EL (cell line): ENCODE results near the gene PKLR.

Source experiments
- DNase-seq: peaks from one replicate; pipeline ENCODE4 v3.0.0-alpha.2; 2016

PKLR gene

DNA sequence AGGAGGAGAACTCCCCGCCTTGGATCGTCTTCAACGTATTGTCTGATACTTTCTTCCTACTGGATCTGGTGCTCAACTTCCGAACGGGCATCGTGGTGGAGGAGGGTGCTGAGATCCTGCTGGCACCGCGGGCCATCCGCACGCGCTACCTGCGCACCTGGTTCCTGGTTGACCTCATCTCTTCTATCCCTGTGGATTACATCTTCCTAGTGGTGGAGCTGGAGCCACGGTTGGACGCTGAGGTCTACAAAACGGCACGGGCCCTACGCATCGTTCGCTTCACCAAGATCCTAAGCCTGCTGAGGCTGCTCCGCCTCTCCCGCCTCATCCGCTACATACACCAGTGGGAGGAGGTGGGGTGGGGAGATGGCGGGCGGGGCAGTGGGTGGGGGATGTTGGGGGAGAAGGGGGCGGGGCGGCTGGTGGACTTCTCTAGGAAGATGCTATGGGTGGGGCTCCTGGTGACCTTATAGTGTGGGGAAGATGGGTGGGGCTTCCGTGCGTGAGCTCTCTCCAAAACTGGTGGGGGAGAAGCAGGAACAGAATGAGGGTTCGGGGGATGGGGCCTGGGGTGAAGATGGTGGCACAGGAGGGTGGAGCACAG, 18.6 kb downstream of the PKLR start:
- no peak for DNase-seq

DNA sequence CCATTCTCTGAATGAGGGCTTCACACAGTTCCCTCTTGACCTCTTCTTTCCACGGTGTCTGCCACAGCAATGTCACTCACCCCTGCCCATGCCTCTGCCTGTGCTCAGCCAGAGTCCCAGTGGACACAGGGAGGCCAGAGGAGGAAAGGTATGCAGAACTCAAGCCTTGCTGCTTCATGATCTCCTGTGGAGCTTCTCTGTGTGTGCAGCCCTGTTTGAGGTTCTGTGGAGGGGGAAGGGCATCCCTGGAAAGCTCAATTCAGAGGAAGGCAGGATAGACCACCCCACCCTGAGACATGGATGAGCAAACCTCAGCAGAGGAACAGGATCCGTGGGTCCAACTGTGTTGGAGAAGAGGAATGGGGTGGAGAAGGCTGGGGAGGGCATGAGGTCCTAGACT, 22.0 kb downstream of the PKLR start:
- no peak for DNase-seq

DNA sequence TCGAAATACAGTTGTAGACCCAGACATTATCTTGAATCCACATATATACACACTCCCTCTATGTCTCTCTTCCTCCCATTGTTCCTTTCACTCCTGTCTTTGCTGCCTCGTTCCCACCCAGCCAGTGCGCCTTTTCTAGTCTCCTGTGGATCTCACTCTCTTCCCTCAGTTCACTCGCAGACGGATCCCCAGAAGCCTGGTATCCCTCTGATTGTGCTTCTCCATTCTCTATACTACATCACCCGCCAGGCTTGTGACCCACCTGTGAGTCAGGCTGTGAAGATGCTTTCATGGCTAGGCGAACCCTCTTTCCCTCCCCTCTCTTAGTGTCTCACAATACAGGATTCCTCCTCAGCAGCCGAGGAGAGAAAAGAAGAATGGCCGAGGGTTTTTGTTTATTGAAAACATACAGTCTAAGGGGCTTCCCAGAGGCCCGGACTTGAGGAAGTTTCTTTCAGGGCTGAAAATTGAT, 22.5 kb downstream of the PKLR start:
- no peak for DNase-seq

DNA sequence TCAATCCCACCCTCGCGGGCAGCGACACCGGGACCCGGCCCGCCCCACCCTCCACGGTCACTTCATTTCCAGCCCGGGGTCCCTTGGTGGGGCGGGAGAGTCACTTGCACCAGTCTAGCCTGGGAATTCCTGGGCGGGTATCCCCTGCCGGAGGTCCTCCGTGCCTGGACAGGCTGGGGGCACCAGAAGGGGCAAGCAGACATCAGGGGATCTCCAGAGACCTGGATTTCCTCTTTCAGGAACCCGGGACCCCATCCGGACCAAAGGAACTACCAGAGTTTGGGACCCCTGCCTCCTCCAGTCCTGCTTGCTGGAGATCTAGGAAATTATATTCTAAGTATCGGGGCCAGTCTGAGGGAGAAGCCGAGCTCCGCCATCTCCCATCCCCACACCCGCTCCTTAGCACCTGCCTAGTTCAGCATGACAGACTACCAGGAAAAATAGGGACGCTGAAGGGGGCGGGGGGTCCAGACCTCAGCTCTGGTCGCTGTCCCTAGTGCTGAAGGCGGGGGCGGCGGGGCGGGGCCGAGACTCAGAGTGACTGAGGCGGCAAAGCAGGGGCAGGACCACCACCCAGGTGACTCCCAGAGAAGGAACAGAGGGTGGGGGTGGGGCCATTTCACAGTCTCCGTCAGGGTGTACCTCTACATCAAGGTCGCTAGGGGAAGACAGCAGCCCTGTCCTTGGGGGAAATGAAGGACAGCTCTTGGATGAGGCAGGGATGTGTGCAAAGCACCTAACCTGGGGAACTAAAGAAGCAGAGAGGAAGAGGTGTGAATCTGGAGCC, 23.1 kb downstream of the PKLR start:
- peak; percentile 30 for DNase-seq

DNA sequence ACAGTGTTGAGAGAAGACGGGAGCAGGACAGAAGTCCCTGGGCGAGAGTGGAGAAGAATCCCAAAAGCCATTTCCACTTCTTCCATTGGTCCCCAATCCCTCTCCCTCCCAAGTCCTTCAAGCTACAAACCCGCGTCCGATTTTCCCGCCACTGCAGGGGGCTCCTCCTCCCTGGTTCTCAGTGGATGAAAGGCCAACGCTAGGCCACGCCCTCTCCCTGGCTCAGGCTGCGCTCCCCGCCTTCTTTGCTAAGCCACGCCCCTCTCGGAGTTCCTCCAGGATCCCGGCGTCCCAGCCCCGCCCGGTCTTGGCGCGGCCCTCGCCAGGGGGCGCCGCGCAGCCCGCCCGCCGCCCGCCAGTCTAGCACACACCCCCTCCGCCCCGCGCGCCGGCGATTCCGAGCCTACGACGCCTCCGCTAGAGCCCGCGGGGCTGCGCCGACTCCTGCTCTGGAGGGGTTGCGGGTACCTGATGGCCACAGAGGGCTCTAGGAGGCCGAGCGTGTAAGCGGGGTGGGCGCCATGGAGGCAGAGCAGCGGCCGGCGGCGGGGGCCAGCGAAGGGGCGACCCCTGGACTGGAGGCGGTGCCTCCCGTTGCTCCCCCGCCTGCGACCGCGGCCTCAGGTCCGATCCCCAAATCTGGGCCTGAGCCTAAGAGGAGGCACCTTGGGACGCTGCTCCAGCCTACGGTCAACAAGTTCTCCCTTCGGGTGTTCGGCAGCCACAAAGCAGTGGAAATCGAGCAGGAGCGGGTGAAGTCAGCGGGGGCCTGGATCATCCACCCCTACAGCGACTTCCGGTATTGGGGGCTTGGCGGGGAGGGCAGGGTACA, 24.0 kb downstream of the PKLR start, which contains the start of gene HCN3:
Gene HCN3 (plus strand): TSS at position 394 of the 832 bp plus-strand sequence. CDS start 128 bp downstream, at position 522.
- DNase-seq: peak; percentile 95

DNA sequence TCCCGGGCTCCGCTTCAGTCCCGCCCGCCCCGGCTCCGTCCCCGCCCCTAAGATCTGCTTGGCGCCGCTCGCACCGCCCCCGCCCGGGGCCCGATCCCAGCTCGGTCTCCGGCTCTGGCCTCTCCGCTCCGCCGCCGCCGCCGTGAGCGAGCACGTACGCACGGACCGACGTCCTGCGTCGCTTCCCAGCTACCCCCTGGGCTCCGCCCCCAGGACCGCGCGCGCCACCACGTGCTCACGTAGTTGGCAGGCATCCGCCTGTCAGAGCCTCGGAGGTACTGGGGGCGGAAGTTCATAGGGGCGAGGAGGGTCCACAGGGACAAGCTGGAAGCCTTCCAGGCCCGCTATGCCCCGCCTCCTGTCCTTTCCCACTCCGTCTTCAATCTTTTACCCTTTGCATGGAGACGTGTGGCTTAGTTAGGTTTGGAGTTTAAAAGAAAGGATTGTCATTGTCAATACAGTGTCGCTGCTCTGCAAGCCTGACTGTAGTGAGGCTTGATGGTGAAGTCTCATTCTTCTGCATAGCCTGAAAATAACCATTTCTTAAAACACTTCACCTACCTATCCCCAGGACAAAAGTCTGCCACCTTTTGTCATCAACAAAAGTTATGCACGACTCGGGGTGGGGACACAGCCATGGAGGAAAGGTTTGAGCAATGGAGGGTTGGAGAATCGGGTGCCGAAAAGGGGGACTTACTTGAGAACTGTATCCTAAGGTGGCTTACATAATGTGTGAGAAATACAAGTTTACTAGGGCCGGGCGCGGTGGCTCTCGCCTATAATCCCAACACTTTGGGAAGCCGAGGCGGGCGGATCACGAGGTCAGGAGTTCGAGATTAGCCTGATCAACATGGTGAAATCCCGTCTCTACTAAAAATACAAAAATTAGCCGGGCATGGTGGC, 27.6 kb downstream of the PKLR start, which contains the start of gene CLK2:
Gene CLK2 (minus strand): TSS at position 162 of the 903 bp plus-strand sequence. CDS start 2,527 bp downstream, outside the sequence.
- peak; percentile 95 for DNase-seq

DNA sequence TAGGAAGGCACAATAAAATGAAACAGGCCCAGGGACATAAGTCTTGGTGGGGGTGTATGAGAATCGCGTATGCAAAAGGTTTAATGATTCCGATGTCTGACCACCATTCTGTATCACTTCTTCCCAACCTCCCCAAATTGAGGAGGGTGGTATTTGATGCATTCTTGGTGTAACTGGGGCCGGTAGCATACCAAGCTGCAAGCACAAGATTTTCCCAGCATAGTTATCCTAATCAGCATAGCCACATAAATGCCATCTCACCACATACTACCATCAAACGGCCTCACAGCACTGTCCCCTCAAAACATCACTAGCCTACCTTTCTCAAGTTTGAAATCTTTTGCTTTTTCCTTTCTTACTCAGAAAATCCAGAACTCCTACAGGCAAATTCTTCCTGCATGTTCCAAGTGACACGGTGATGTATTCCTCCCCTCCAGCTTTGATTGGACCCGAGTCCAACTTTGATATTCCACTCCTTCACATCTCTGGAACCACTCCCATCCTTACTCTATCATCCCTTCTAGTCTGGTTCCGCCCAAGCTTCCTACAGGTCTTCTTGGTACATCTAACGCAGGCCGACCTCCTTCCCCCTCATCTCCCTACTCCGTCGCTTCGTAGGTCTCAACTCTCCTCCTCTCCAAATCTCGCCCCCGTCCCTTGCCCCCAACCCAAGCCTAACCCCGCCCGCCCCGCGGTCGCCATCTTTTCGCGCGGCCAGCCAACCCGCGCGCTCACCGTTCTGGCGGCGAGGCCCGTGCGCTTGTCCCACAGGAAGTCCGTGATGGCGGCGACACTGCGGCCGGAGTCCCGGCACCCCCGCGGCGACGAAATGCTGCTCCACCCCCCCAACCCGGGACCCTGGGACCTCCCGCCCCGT, 28.5 kb downstream of the PKLR start:
- peak; percentile 59 for DNase-seq

DNA sequence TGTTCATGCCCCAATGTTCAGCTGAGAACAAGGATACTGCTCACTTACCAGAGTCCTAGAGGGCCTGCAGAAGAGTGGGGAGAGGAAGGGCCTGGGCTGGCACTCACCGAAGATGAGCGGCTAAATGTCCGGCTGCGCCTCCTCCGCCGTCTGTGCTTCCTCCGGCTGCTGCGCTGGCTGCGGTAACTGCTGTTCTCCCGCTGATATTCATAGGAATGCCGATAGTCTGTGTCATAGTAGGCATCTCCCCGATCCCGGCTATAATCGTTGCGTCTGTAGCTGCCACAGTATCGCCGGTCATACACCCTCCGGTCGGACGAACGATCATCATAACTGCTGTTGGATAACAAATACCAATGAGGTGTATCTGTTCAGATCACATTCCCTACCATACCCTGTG, 31.9 kb downstream of the PKLR start:
- DNase-seq: no peak

DNA sequence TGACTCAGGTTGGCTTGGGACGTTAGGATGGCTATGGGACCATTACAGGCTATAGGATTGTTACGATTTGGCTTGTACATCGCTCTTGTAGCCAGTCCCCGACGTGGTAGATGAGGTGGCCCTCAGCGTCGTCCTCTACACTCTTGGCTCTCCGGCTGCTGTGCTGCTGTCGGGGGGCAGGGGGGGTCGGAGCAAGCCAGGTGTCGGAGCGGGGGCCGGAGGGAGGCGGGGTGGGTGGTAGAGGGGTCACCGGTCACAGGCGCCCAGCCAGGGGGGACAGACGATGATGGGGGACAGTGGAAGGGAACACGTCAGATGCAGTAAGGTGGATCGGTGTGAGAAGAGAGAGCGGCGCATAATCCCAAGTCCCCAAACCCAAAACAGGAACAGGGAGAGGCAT, 32.6 kb downstream of the PKLR start:
- DNase-seq: no peak

DNA sequence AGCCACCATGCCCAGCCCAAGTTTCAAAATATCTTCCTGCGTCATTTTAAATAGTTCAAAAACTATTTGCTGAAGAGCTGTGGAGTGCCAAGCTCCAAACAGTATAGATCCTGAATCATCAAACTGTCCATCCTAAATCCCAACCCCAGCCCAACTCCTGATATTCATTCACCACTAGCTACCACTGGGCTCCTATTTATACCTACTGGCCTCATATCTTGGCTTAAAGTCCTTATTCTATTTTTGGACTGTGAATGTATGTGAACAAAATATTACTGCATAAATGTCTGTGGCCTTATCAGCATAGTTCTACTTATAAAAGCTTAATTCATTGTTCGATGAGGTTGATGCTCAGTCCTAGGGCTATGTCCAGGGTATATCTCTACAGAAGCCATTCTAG, 33.9 kb downstream of the PKLR start:
- no peak for DNase-seq

DNA sequence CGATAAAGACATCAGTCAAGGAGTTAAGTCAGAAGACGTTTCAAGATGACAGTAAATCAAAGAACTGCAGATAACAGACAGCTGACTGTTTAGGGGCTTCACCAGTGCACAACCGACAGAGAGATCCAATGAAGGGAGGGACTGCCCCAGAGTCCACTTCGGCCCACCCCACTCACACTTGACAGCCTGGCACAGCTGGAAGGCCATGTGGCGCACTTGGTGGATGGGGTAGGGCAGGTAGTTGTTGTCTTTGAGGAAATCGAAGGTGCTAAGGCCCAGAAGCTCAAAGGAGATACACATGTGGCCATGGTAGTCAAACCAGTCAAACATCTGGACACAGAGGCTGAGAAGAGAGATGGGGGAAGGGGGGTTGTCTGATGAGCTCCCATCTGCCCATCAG, 34.7 kb downstream of the PKLR start:
- DNase-seq: no peak

DNA sequence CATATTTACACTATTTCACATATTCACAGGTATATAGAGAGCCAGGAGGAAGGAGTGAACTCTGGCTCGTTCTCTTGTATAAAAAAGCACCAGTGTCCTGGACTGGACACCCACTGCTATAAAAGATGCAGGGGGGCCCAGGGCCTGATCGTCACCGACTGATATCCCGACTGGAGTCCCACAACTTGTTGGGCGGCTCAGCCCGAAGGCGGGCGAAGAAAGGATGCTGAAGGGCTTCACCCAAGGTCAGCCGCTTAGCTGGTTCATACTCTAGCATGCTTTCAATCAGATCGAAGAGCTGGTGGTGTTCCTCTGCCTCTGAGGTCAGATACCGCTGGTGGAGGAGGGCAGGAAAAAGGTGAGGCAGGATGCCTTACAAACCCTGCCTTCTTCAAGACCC, 38.2 kb downstream of the PKLR start:
- DNase-seq: no peak

DNA sequence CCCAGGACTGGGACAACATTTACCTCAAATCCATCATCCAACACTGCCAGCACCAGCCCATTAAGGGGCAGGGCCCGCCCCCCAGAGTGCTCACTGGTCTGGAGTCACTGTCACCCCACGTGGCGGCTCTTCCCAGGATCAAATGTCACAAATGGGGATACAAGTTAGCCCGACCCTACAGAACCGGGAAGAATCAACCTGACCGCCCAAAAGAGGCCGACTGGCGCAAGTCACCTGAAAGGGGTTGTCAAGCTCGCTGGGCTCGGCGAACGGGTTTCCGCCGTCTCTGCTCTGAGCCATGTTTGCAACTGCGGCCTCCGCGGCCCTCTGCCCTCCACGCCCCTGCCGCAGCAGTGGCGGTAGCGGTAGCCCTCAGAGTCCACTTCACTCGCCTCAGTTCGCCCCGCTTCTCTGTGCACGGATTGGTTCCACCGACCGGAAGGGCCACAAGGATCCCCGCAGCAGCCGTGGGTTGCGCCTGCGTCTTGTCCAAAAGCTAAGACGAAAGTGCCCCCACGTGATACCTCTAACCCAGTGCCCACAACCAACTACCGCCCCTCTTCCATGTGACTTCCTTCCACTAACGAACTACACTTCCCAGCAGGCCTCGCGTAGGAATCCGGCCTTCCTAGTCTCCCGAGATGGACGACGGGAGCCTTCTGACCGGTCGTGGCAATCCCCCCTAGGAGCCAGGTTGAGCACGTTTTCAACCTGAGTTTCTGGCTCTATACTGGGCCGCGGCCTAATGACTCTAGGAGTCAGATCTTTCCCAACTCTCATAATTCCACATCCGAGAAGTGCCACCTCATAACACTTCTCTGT, 39.2 kb downstream of the PKLR start, which contains the start of gene SCAMP3:
Gene SCAMP3 (minus strand): TSS at position 509 of the 822 bp plus-strand sequence. CDS start 209 bp downstream, at position 300.
- peak; percentile 99 for DNase-seq

DNA sequence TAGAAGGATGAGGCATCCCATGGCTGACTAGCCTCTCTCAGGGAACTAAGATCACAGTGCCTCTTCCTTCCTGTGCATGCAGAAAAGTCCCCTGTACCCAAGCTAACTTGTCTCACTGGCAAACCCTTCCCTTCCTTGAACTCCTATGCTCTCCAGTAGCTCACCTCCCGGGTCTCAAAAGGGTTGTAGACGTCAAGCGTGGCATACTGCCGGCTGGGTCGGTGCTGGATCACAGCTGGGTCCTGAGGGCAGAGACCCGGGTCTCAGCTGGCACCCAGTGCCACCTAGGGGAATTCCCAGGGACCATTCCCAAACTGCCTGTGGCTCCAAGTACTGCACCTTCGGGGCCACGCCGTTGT, 39.8 kb downstream of the PKLR start:
- peak; percentile 29 for DNase-seq

DNA sequence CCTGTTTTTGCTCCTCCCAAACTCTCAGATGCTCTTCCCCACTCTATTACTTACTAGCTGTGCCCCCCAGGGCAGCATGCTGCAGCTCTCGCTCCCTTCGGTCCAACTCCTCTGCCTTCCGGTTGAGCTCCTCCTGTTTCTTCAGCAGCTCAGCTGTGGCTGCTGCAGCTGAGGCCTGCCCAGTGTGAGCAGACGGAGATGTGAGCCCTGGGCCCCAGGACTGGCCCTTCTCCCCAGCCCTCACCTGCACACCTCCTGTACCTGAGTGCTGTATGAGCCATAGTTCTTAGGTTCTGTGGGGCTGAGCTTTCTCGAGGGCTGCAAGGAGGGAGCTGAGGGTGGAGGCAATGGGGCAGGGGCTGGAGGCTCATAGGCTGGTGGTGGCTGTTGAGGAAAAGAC, 41.0 kb downstream of the PKLR start:
- no peak for DNase-seq

DNA sequence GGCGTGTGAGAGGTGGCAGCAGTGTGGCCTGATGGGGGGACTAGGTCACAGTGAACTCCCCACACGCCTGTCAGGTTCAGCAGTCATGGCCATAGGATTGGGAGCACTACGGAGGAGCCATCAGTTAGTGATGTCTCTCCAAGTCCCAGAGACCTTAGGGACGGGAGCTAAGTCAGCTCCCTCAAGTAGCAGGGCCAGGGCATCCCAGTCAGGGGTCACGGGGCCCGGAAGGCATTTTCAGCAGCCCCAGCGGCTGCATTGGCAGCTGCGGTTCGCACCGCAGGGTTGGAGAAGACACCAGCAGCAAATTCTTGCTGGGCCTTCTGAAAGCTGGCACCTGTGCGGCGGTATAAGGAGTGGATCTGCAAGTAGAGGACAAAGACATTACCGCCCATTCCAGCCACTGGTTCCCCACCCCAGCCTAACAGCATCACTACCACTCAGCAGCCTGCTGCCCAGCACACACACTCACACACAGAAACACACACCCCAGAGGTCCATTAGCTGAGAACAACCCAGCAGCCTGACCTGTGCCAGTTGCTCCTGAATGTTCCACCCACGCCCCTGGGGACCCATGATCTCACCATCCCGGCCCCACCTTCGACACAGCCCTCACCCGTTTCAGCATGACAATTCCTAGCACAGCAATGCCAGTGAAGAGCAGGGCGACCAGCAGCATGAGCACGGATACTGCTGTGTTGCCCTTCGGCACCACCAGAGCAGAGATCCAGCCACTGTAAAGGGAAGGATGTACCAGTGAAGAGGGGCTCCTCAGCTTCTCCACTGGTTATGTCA, 45.0 kb downstream of the PKLR start:
- DNase-seq: no peak

DNA sequence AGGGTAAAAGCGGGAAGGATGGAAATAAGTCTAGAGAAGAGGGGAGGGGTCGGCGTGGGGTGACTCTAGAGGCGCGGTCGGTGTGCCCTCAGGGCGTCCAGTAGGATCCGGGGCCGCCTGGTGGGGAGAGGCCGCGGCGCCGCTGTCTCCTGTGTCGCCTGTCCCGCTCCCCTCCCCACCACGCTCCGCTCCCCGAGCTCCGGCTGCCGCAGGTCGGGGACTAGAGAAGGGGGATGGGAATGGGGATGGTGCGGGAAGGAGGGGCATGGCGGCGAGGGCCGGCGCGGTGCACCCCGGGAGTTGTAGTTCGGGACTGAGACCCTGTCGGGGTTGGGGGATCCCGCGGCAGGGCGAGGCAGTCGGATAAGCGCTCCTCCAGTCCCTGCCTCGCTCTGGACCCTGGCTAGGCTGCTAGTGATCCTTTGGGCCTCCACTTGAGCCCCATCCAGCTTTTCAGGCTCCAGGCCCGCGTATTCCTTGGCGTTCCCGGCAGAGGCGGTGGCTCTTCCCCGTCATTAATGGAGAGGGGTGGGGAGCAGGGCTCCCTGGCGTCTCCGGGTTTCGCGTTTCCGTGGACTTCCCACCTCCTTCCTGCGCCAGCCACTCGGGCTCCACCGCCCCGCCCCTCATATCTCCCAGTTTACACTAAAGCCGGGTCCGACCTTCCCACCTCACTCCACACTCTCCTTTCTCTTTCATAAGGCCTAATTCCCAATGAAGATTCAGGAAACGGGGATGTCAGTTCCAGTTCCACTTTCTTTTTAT, 45.8 kb downstream of the PKLR start, which contains the start of gene ENTREP3:
Gene ENTREP3 (minus strand): TSS at position 241 of the 765 bp plus-strand sequence. CDS start 606 bp downstream, outside the sequence.
- DNase-seq: peak; percentile 87

DNA sequence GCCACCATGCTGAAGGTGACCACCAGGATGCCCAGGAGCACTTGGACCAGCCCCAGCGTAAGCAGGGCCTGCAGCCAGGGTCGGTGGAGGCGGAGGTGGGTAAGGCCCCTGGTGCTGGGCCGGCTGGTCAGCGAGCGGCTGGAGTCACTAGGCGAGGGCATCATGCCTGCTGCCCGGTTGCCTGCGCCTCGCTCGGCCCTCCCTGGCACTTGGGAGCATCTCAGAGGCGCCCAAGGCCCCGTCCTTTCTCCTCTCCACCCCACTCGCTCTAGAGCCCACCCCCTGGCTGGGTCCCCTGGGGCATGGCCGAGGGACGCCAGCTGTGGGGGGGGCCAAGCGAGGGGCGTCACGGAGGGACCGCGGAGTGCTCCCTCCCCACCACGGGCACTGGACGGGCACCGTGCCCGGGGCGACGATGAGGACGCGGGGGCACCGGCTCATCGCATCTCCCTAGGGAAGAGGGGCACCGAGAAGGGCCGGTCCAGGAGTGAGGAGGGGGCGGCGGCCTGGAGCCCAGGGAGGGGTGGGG, 46.5 kb downstream of the PKLR start:
- peak; percentile 39 for DNase-seq
